NT2/D1 (cell line): ENCODE measurements around the gene SDHAF1.

ENCODE experiments used
- SUZ12 ChIP-seq: IDR thresholded peaks from 2 replicates; pipeline ENCODE4 v1.6.1; 2011; ENCODE audit not compliant: insufficient read length, insufficient read depth; ENCODE audit errors: extremely low read depth
- ZNF274 ChIP-seq: IDR thresholded peaks from 2 replicates; pipeline ENCODE4 v1.6.1; 2011; ENCODE audit warnings: mild to moderate bottlenecking, low read depth, low read length

GRCh38 chr19:35986664-35987570 lies 8.1 kb upstream of the SDHAF1 start:
- TF ChIP-seq SUZ12 (no peak), ZNF274 (no peak)
